HEK293 (cell line): ENCODE results near the gene ITPRIPL1.
A peak's percentile ranks its signal among the peaks of the same experiment; 100 is the strongest.

ENCODE experiments used
- TRIM28 ChIP-seq: IDR thresholded peaks from 2 replicates; pipeline ENCODE4 v1.6.1; 2011; ENCODE audit warnings: low read length, control low read depth, borderline replicate concordance
- ZBTB20 ChIP-seq: fragments of 450-650 bp; formaldehyde crosslinking; IDR thresholded peaks from 2 replicates; pipeline ENCODE4 v1.5.1; 2016; ENCODE audit warnings: missing biosample characterization, missing genetic modification characterization
- ZBTB49 ChIP-seq: fragments of 450-650 bp; formaldehyde crosslinking; IDR thresholded peaks from 2 replicates; pipeline ENCODE4 v1.5.1; 2016; ENCODE audit warnings: missing biosample characterization, missing genetic modification characterization, low read depth
- ZFP37 ChIP-seq: fragments of 450-650 bp; formaldehyde crosslinking; IDR thresholded peaks from 2 replicates; pipeline ENCODE4 v1.5.1; 2016; ENCODE audit warnings: missing biosample characterization, missing genetic modification characterization
- ZNF114 ChIP-seq: fragments of 450-650 bp; formaldehyde crosslinking; IDR thresholded peaks from 2 replicates; pipeline ENCODE4 v1.5.0; 2017; ENCODE audit warnings: missing biosample characterization, missing genetic modification characterization
- ZNF121 ChIP-seq: fragments of 450-650 bp; formaldehyde crosslinking; IDR thresholded peaks from 2 replicates; pipeline ENCODE4 v1.5.1; 2016; ENCODE audit warnings: missing biosample characterization, missing genetic modification characterization
- ZNF138 ChIP-seq: fragments of 450-650 bp; formaldehyde crosslinking; IDR thresholded peaks from 2 replicates; pipeline ENCODE4 v1.5.1; 2016; ENCODE audit warnings: missing biosample characterization, missing genetic modification characterization, borderline replicate concordance
- ZNF280D ChIP-seq: fragments of 450-650 bp; formaldehyde crosslinking; IDR thresholded peaks from 2 replicates; pipeline ENCODE4 v1.5.1; 2016; ENCODE audit warnings: missing biosample characterization, missing genetic modification characterization
- ZNF302 ChIP-seq: fragments of 450-650 bp; formaldehyde crosslinking; IDR thresholded peaks from 2 replicates; pipeline ENCODE4 v1.5.1; 2016; ENCODE audit warnings: missing biosample characterization, missing genetic modification characterization, low read depth
- ZNF335 ChIP-seq: fragments of 450-650 bp; formaldehyde crosslinking; conservative IDR thresholded peaks from 2 replicates; pipeline ENCODE4 v1.5.1; 2016; ENCODE audit warnings: missing biosample characterization, missing genetic modification characterization
- ZNF529 ChIP-seq: fragments of 450-650 bp; formaldehyde crosslinking; IDR thresholded peaks from 2 replicates; pipeline ENCODE4 v1.5.1; 2017; ENCODE audit warnings: missing genetic modification characterization, missing biosample characterization; ENCODE audit not compliant: insufficient replicate concordance
- ZNF558 ChIP-seq: fragments of 450-650 bp; formaldehyde crosslinking; IDR thresholded peaks from 2 replicates; pipeline ENCODE4 v1.5.1; 2016; ENCODE audit warnings: missing biosample characterization, missing genetic modification characterization
- ZNF639 ChIP-seq: fragments of 450-650 bp; formaldehyde crosslinking; IDR thresholded peaks from 2 replicates; pipeline ENCODE4 v1.5.1; 2016; ENCODE audit warnings: missing biosample characterization, missing genetic modification characterization
- ZNF654 ChIP-seq: fragments of 450-650 bp; formaldehyde crosslinking; IDR thresholded peaks from 2 replicates; pipeline ENCODE4 v1.5.1; 2016; ENCODE audit warnings: low read depth, missing biosample characterization, missing genetic modification characterization
- ZNF660 ChIP-seq: fragments of 450-650 bp; IDR thresholded peaks from 2 replicates; pipeline ENCODE4 v1.5.1; 2018; ENCODE audit warnings: missing biosample characterization, mild to moderate bottlenecking, missing genetic modification characterization
- ZNF677 ChIP-seq: fragments of 450-650 bp; IDR thresholded peaks from 2 replicates; pipeline ENCODE4 v1.5.0; 2018; ENCODE audit warnings: missing biosample characterization, mild to moderate bottlenecking, missing genetic modification characterization, moderate library complexity
- ZSCAN4 ChIP-seq: fragments of 450-650 bp; formaldehyde crosslinking; IDR thresholded peaks from 2 replicates; pipeline ENCODE4 v1.5.1; 2017; ENCODE audit warnings: missing biosample characterization, missing genetic modification characterization
- TF ChIP-seq, protein P1 (sequence below): fragments of 450-650 bp; formaldehyde crosslinking; IDR thresholded peaks from 2 replicates; pipeline ENCODE4 v1.5.1; 2016; ENCODE audit warnings: missing biosample characterization, missing genetic modification characterization
- TF ChIP-seq, protein P2 (sequence below): fragments of 450-650 bp; formaldehyde crosslinking; IDR thresholded peaks from 2 replicates; pipeline ENCODE4 v1.5.1; 2016; ENCODE audit warnings: missing biosample characterization, missing genetic modification characterization, borderline replicate concordance
- TF ChIP-seq, protein P3 (sequence below): fragments of 450-650 bp; formaldehyde crosslinking; IDR thresholded peaks from 2 replicates; pipeline ENCODE4 v1.5.1; 2016; ENCODE audit warnings: missing biosample characterization, missing genetic modification characterization

ITPRIPL1 gene

GRCh38 chr2:96336104-96336775, 11.1 kb downstream of the ITPRIPL1 start (continued):
- TF ChIP-seq ZFP37 (tag by site-specific recombination) (no peak), ZNF639 (no peak), ZSCAN4 (no peak), ZBTB49 (tag by site-specific recombination) (no peak), ZNF654 (tag by site-specific recombination) (no peak), ZNF121 (no peak), ZNF660 (0 out of 2 replicates have a peak, but pooled peaks have one; percentile 31), TRIM28 (no peak), ZNF558 (tag by site-specific recombination) (no peak), ZNF114 (no peak), ZNF138 (tag by site-specific recombination) (no peak), ZNF335 (peak; percentile 34; the same call in 1 of the 2 replicates), ZNF280D (tag by site-specific recombination) (no peak), ZNF302 (tag by site-specific recombination) (no peak), ZBTB20 (peak; percentile 88), ZNF677 (tag by site-specific recombination) (no peak), ZNF529 (tag by site-specific recombination) (no peak)
- TF ChIP-seq, protein P1, sequence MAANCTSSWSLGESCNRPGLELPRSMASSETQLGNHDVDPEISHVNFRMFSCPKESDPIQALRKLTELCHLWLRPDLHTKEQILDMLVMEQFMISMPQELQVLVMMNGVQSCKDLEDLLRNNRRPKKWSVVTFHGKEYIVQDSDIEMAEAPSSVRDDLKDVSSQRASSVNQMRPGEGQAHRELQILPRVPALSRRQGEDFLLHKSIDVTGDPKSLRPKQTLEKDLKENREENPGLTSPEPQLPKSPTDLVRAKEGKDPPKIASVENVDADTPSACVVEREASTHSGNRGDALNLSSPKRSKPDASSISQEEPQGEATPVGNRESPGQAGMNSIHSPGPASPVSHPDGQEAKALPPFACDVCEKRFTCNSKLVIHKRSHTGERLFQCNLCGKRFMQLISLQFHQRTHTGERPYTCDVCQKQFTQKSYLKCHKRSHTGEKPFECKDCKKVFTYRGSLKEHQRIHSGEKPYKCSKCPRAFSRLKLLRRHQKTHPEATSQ (tag by site-specific recombination): no peak
- TF ChIP-seq, protein P2, sequence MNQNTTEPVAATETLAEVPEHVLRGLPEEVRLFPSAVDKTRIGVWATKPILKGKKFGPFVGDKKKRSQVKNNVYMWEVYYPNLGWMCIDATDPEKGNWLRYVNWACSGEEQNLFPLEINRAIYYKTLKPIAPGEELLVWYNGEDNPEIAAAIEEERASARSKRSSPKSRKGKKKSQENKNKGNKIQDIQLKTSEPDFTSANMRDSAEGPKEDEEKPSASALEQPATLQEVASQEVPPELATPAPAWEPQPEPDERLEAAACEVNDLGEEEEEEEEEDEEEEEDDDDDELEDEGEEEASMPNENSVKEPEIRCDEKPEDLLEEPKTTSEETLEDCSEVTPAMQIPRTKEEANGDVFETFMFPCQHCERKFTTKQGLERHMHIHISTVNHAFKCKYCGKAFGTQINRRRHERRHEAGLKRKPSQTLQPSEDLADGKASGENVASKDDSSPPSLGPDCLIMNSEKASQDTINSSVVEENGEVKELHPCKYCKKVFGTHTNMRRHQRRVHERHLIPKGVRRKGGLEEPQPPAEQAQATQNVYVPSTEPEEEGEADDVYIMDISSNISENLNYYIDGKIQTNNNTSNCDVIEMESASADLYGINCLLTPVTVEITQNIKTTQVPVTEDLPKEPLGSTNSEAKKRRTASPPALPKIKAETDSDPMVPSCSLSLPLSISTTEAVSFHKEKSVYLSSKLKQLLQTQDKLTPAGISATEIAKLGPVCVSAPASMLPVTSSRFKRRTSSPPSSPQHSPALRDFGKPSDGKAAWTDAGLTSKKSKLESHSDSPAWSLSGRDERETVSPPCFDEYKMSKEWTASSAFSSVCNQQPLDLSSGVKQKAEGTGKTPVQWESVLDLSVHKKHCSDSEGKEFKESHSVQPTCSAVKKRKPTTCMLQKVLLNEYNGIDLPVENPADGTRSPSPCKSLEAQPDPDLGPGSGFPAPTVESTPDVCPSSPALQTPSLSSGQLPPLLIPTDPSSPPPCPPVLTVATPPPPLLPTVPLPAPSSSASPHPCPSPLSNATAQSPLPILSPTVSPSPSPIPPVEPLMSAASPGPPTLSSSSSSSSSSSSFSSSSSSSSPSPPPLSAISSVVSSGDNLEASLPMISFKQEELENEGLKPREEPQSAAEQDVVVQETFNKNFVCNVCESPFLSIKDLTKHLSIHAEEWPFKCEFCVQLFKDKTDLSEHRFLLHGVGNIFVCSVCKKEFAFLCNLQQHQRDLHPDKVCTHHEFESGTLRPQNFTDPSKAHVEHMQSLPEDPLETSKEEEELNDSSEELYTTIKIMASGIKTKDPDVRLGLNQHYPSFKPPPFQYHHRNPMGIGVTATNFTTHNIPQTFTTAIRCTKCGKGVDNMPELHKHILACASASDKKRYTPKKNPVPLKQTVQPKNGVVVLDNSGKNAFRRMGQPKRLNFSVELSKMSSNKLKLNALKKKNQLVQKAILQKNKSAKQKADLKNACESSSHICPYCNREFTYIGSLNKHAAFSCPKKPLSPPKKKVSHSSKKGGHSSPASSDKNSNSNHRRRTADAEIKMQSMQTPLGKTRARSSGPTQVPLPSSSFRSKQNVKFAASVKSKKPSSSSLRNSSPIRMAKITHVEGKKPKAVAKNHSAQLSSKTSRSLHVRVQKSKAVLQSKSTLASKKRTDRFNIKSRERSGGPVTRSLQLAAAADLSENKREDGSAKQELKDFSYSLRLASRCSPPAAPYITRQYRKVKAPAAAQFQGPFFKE: no peak
- TF ChIP-seq, protein P3, sequence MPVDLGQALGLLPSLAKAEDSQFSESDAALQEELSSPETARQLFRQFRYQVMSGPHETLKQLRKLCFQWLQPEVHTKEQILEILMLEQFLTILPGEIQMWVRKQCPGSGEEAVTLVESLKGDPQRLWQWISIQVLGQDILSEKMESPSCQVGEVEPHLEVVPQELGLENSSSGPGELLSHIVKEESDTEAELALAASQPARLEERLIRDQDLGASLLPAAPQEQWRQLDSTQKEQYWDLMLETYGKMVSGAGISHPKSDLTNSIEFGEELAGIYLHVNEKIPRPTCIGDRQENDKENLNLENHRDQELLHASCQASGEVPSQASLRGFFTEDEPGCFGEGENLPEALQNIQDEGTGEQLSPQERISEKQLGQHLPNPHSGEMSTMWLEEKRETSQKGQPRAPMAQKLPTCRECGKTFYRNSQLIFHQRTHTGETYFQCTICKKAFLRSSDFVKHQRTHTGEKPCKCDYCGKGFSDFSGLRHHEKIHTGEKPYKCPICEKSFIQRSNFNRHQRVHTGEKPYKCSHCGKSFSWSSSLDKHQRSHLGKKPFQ: 0 out of 2 replicates have a peak, but pooled peaks have one; percentile 18
